NCI-H2227 (cell line): ENCODE data around the gene ACBD6.

Source experiments
- DNase-seq: peaks from one replicate; lab custom pipeline; 2025; ENCODE audit not compliant: unreplicated experiment; lab: John Stamatoyannopoulos, UW

ACBD6 gene

DNA sequence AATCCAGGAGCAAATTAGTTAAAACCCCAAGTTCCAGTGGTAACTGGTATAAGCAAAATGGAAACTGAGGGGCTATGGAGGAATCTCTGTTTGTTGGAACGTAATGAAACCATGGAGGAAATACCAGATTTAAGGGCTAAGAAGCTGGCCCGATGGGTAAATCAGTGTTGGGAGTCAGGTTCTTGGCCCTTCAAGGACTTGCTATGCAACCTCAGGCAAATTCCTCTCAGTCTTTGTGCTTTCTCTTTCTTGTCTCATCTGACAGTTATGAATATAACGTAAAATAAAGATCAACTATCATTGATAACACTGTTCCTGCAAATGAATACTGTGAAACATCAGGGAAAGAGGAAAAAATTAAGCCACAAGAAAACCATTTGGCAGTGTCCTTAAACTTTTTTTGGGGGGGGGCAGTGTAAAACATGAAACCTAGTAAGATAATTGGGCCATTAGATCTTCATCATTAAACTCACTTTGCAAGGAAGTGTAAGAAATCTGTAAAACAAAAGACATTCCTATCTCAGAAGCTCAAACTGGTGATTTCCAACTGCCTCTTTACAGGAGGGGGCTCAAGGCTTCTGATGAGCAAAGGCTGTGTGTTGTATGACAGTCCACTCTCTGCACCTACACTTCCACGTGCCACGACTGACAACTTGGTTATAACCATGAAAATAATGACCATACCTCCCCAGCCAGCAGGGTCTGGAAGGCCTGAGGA, 224.7 kb downstream of the ACBD6 start:
- DNase-seq: no peak

DNA sequence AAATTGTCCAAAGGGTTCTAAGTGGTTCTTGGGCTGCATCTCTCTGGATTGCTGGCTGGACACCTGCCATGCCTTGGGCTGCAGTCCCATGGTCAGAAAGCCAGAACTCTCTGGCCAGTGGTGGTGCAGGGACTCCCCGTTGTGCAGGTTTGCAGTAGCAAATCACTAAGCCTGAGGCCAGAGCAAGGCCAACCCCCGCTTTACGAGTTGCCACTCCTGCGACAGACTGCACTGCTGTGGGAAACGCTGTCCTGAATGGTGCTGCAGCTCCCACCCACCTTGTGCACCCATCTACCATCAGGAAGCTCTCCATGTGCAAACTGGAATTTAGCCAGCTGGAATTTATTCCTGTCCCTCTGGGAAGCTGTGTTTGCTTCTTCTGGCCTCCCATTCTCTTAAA, 226.7 kb downstream of the ACBD6 start:
- DNase-seq: no peak

DNA sequence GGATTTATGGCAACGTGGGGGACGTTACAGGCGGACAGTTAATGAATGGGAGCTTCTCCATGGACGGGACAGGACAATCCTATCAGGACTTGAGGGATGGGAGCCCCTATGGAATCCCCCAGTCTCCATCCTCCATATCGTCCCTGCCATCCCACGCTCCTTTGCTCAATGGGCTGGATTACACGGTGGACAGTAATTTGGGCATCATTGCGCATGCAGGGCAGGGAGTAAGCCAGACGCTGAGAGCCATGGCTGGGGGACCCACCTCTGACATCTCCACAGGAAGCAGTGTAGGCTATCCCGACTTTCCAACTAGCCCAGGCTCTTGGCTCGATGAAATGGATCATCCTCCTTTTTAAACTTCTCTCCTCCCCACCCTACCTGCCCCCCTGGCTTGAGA, 228.2 kb downstream of the ACBD6 start:
- DNase-seq: no peak

DNA sequence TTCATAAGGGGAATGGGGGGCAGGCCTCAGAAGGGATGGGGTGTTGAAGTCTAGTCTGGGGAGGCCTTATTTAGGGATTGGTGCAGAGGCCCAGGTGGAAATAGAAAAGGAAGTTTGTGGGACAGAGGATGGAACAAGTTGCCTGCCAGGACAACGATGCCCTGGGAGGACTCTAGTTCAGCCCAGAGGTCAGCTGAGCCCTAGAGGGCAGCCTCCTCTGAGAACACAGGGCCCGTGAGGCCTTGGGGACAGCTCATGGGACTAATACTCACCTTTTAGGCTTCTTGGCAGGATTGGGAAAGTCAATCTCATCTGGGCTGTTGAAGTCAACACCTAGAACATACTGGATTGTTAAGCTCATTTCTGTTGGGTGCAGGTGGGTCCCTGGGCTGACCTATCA, 229.3 kb downstream of the ACBD6 start:
- no peak for DNase-seq

DNA sequence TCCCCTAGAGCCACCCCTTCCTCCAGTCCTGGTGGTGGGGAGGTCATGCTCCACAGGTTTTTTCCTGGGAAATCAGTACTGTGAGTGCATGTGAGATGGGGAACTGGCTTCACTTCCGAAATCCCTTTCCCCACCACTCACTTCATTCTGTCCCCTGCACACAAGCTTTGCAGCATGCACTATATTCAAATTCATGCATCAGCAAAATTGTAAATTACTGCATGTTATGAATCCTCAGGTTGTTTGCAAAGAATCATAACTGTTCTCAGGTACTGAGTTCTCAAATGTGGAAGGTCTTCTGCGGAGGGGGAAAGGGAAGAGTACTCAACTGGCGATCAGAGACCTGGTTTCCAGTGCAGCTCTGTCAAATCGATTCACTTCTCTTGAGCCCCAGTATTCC, 230.0 kb downstream of the ACBD6 start:
- DNase-seq: no peak

DNA sequence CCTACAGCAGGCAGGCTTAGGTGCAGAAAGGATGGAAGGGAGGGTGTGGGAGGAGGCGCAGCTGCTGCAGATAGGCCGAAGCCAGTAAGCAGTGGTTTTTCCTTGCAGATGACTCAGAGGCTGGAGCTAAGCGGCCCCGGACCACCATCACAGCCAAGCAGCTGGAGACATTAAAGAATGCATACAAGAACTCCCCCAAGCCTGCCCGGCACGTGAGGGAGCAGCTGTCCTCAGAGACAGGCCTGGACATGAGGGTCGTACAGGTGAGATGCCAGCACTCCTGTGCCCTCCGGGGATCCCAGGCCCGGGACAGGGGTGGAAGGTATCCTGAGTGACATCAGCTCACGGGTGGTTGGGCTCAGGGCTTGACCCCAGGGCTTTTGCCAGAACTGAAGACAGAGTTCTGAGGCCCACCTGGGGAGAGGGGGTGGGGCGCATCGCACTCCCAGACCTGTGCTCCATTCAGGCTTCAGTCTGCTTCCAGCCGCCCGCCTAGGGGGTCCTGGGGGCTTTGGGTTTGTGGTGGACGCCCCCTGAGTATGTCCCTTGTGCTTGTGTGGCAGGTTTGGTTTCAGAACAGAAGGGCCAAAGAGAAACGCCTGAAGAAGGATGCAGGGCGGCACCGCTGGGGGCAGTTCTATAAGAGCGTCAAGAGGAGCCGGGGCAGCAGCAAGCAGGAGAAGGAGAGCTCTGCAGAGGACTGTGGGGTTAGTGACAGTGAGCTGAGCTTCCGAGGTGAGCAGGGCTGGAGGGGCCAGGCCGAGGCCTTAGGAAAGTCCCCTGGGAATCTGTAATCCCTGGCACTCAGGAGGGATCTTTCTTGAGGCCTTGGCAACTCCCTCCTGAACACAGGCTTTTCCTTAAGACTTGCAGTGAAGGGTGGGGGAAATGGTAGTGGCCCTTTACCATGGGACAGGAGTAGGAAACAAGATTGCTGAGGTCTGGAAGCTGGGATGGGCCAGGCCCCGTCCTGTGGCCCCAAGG, 230.8 kb downstream of the ACBD6 start:
- no peak for DNase-seq

DNA sequence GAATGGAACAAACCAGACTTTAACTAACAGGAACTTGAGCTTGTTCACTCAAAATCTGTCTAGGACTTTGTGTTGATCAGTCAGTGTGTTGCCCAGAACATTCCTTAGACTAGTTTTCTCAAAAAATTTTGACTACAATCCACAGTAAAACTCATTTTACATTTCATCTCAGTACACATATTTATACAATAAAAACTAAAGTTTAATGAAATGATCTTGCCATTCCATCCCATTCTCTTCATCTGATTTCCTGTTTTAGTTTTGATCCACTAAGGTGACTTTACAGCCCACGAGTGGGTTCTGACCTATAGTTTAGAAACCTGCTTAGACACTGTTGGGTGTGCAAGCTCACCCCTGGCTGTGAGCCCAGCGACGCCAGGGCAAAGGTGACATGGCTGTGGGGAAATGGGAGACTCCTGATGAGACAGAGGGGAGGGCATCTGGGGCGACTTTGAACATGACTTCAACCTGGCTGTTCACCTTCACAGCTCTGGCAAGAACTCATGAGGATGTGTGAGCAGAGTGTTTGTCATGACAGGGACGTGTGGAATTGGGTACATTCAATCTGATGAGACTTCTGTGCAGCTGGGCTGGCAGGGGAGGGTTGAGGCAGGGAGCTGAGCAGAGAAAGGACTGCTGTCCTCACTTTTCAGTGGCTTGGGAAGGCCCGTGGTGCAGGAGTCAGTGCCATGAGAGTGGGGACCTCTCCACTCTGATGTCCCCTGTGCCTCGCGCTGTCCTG, 231.7 kb downstream of the ACBD6 start:
- no peak for DNase-seq

DNA sequence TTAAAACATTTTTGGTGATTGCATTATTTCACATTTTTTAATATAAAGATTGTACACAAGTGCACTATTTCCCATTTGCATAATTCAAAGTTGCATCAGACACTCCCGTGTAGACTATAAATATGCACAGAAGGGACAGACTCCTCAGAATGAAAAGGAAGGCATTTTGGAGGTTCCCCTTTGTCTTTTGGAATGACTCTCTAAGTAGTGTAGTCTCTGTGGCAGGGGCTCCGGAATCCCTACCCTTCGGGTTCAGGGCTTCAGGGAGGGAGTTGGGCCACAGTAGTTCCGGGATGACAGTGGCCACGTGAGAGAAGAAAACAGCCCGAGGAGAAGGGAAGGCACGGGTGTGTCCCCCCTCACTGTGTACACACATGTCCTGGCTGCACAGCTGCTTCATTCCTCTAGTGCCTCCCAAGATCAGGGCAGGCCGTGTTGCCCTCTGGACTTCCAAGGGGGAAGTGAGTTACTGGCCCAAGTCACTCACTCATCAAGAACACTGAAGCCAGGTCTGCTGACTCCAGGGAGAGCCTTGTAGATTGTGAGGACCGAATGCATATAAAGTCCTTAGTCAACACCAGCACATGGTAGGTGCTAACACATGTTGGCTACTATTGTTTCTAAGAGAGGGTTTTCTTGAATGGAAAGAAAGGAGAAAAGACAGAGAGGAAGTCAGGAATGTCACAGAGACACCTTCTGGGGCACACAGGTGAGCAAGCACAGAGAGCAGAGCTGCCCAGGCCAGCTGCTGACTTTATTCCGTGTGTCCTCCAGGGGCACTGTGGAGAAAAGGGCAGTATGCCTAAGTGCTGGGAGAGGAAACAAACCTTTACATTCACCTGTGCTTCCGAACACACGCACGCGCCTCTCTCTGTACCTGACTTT, 232.5 kb downstream of the ACBD6 start:
- no peak for DNase-seq

DNA sequence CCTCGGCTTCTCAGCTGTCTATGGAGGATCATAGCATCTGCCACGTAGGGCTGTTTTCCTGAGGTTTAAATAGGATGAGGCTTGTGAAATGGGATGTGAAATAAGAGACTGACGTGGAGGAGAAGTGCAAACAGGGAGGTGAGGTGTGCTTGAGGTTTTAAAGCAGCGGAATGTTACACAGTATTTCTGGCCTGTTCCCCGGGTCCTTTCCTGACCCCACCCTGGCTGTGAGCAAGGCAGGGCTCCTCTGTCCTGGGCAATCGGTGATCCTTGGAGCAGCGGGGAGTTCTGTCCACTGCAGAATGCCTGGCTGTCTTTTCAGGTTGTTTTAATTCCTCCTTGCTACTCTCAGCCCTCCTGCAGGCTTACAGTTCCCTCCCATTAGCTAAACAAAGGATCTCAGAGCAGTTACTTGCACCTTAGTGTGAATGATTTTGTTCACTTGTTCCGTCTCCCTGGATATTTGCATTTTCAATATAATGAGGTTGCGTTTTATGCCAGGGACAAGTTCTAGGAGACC, 233.8 kb downstream of the ACBD6 start:
- no peak for DNase-seq

DNA sequence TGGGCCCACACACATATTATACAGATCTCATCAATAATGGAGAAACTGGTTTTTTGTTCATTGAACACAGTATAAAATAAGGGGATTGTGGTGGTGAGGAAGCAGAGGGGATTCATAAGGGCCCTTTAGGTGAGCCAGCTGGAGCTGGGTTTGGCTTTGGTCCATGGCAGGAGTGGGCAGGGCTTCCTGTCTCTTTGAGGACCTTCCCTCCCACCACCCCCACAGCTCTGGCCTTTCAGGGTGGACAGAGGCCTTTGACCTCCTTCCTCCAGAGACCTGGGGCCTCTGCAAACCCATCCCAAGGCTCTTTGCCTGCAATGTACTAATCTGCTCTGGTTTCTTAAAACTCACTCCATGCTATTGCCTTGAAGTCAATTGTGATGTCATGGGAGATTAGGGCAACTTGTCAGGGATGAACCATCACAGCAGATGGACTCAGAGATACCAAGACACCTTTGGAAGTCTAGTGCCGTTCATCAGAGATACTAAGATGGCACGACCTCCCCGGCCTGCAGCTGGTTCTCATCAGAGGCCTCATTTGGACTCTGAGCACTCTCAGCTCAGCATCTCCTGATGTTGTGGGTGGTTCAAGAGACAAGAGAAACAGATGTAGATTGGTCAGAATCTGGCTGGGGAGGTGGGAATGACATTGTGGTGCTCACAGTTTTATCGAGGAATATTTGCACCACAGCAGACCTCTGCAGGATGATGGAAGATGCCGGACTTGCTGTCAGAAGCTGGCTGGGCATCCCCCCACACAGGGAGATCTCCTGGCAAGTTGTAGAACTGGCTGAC, 234.4 kb downstream of the ACBD6 start:
- no peak for DNase-seq

DNA sequence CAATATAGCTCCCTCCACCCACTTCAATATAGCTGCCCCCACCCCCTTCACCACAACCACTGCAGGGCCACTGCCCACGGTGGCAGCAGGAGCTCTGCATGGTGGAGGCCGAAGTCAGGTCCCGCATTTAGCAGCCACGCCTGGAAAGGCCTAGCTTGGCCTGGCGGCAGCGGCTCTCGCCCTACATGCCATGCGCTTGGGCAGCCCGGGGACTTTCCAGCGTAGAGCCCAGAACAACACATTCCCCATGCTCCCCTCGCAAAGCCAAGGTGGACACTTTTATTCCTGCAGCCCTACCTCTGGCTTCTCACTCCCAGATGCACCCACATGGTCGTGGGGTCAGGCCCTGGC, 235.2 kb downstream of the ACBD6 start:
- no peak for DNase-seq

DNA sequence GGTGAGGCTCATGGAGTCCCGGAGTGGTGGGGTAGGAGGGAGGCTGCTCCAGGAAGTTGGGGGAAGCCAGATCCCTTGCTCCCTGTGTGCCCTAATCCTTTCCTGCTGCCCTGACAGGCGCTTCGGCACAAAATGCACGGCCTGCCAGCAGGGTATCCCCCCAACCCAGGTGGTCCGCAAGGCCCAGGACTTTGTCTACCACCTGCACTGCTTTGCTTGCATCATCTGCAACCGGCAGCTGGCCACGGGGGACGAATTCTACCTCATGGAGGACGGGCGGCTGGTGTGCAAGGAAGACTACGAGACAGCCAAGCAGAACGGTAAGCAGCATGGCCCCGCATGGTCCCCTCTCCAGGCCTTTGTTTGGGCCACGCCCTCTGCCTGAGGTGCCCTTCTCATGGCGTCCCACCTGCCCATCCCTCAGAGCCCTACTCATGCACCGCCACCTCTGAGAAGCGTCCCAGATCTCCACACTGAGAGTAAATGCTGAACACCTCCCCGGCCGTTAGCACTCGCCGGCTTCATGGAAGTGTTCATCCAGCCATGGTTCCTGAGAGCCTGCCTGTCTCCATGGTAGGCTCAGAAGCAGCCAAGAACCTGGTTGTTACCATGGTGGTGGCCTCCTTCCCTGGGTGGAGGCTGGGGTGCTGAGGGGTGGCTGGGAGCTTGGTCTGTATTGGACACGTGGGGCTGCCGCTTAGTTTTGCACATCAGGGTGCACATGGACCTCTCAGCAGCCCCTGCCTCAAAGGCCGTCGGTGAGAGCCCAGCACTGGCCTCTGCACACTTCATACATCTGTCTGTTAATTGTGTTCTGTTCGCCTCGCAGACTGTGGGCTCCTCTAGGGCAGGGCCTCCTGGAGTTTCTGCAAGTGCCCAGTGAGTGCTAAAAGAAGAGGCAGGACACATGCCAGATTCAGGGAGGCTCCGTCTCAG, 235.8 kb downstream of the ACBD6 start:
- DNase-seq: no peak

DNA sequence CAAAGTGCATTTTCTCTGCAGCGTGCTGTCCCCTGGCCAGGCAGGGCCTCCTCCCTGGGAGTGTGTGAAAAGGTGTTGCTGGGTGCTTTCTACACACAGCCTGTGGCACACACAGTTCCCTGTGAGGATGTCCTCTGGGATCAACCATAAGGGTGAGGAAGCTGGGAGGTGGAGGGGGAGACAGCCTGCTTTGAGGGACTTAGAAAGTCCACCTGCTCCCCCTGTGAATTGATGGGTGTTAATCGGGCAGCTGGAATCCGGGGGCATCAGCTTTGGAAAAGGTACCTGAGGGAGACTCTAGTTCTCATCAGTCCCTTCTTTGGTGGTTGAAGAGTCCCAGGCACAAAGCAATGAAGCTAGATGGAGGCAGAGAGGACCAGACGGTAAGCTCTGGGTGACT, 236.5 kb downstream of the ACBD6 start:
- no peak for DNase-seq

DNA sequence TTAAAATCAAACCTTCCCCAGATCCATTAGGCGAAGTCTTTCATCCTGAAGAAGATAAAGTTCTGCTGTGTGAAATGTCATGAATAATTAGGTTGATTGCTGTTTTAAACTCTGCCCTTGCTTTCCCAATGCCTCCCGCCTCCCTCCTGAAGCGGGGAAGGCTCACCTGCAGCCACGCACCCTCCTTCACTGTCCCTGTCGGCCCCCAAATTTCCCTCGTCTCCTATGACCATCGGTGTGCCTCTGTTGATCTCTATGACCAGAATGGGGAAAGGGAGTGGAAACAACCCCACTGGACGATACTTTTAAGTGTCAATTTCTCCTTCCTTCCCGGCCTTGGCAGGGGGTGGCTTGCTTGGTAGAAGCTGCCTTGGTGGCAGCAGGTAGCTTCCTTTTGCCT, 237.2 kb downstream of the ACBD6 start:
- no peak for DNase-seq

DNA sequence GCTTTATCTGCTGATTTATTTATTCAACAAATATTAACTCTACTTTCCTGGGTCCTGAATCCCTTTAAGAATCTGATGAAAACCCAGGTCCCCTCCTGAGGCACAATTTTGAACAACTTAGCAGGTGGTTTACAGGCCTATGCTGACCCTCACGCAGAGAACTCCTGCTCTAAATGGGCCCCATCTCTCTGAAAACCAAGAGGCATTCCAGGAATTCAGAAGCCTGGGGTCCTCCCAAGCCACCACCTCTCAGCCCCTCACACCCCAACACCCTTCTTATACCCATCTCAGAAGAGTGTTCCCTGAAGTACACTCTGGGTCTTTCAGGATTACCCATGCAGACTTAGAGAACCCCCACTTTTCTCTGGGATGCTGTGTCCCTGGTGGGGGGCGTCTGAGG, 237.8 kb downstream of the ACBD6 start:
- no peak for DNase-seq

DNA sequence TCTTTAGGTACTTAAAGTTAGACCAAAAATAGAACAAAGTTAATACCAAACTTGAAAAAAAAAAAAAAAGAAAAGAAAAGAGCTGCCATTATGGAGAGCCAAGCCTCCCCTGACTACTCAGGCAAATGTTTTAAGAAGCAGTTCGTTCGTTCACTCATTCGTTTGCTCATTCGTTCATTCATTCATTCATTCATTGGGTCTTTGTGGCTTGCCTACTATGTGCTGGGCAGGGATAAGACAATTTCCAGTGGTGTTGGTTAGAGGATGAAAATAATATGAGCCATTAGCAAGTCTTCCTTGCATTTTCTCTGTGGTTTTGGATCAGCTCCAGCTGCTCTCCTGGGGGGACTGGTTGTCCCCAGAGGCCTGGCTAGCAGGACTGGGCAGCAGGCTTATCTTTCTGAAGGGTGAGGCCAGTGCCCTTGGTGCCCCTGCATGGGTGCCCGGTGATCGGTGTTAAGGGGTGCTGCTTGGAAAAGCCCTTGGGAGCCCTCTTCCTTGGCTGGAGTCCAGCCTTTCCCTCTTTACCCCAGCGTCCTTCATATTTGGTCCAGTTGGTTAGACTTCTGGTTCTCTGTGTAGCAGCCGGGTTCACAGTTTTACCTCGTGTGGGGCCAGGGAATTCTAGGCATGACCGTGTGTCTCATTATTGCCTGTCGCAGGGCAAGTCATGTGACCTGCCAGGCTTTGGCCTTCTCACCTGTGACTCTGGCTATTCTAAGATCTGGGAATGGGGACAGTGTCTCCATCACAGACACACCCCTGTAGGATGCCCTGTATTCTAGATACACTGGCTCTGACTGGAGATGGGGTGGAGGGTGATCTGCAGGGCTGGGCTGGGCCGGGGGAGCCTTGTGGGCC, 239.5 kb downstream of the ACBD6 start:
- DNase-seq: no peak

DNA sequence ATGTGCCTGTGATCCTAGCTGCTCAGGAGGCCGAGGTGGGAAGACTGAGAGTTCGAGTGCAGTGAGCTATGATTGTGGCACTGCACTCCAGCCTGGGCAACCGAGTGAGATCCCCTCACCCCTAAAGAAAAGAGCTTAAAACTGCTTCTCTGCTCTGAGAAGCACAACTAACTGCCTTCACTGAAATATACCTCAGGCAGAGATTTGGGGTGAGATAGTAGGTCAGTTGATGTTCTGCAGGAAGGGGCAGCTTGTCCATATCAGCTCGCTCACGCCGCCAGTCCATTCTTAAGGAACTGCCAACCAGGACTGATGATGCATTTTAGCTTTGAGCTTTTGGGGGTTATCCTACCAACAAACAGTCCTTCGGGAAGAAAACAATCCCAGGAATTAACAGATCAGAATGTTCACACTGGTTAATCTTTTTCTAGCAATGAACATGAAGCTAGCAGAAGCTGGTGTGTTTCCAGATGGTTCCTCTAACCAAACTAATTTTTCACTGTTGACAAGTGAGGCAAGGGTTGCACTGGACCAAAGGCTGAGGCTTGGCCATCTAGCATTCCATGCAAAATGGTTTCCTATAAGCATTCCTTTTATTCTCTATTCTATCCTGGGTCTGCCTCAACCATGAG, 240.7 kb downstream of the ACBD6 start:
- no peak for DNase-seq
